HL-60 (cell line): ENCODE measurements around the gene CPLX3.

Experiments
- DNase-seq, 2 experiments: peaks; one replicate each; pipeline ENCODE4 v3.0.0-alpha.2; 2010 to 2020; ENCODE audit warnings: low read depth in 1 of 2, low spot score in 1 of 2
- H3K27ac ChIP-seq: fragments of 250-450 bp; sonication (Bioruptor Pico); replicated peaks from 2 replicates; pipeline ENCODE4 v1.5.1; 2020; ENCODE audit warnings: mild to moderate bottlenecking, moderate library complexity
- H3K27me3 ChIP-seq: fragments of 250-450 bp; sonication (Bioruptor Pico); 2 replicates; pipeline ENCODE4 v1.5.1; 2021; ENCODE audit warnings: mild to moderate bottlenecking, moderate library complexity; ENCODE audit not compliant: insufficient read depth, poor library complexity, severe bottlenecking
- H3K4me3 ChIP-seq: replicated peaks from 2 replicates; pipeline ENCODE4 v1.5.1; 2011; ENCODE audit warnings: mild to moderate bottlenecking, control low read depth, low read length; ENCODE audit not compliant: insufficient read depth
- CTCF ChIP-seq: IDR thresholded peaks from one replicate; pipeline ENCODE4 v1.5.1; 2011; ENCODE audit warnings: low read length, control low read depth, inconsistent platforms; ENCODE audit not compliant: insufficient read depth
- GABPA ChIP-seq: IDR thresholded peaks from 2 replicates; pipeline ENCODE4 v1.6.1; 2012; ENCODE audit warnings: low read depth
- POLR2AphosphoS5 ChIP-seq: IDR thresholded peaks from 2 replicates; pipeline ENCODE4 v1.6.1; 2012; ENCODE audit warnings: low read depth
- REST ChIP-seq: IDR thresholded peaks from 2 replicates; pipeline ENCODE4 v1.6.1; 2012; ENCODE audit warnings: low read depth; ENCODE audit not compliant: insufficient replicate concordance
- SPI1 ChIP-seq: IDR thresholded peaks from 2 replicates; pipeline ENCODE4 v1.6.1; 2012; ENCODE audit warnings: low read depth, mild to moderate bottlenecking, borderline replicate concordance

CPLX3 gene

DNA sequence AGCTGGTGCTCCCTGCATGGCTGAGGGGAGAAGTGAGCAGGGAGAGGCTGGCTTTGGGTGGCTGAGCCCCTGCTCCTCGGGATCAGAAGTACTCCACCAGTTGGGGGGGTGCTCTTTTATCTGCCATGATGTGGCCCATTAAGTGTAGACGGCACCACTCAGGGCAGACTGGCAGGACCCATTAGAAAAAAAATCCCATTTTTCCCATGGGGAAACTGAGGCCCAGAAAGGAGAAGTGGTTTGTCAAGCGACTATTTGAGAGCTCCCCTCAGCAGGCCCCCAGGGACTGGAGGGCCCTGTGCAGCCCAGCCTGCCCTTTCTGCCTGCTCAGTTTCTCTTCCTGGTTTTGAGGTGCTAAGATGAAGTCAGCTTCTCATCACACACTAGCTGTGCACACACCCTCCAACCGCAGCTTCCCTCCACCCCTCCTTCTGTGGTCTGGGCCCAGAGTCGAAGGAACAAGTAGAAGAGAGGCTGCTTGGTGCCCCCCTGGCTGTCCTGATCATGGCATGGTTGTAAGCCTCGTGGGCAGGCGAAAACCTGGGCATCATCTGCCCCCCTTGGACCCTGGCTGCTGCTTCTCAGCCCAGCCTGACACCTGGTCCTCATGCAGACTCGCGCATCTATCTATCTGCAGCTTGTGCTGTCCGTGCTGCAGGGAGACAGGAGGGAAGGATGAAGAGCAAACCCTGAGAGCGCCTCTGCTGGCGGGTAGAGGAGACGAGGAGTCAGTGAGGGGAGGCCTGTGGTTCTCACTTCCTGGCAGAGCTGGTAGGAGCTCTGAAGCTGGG lies 39.0 kb upstream of the CPLX3 start:
- H3K27me3 ChIP-seq: no peaks in the 10 kb centered on the region
- peak; percentile 89 to 99 for DNase-seq
- peak overlapping the region; percentile 91 for H3K27ac ChIP-seq
- H3K4me3 ChIP-seq: peak overlapping the region; percentile 19
- TF ChIP-seq SPI1: peak; percentile 92
- TF ChIP-seq CTCF: peak; percentile 81
- TF ChIP-seq REST: no peak
- no peak for TF ChIP-seq GABPA
- TF ChIP-seq POLR2AphosphoS5: peak; percentile 17; the same call in 1 of the 2 replicates

DNA sequence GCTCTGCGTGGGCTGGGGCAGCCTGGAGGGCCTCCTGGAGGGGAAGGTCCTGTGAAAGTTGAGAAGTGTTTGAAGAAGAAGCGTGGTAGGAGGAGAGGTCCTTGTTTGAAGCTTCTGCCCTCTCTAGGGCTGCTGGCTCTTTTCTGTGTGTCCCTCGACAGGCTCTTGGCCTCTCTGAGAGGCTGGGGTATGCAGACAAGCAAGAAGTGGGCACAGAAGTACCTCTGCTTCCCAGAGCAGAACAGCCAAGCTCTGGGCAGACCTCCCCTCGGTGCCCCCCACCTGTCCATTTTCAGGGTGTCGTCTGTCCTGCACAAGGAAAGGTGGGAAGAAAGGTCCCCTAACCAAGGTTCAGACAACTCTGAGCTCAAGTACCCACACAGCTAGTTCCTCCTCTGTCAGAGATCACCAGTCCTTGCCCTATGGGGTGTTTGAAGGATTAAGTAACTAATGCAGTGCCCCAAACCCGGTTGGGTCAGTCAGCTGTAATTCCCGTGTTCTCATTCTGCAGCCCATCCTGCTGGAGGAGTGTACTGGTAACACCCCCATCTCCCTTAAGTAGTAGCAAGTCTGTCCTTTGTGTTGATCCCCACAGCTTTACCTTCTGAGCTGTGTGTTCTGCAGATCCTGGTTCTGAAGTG lies 38.3 kb upstream of the CPLX3 start:
- Histone ChIP-seq H3K27ac (peak overlapping the region; percentile 91), H3K27me3 (no peaks in the 10 kb centered on the region), H3K4me3 (peak overlapping the region; percentile 43; the same call in 1 of the 2 replicates)
- TF ChIP-seq GABPA: no peak
- no peak for TF ChIP-seq REST
- DNase-seq: peak; percentile 69 to 81

GRCh38 chr15:74788683-74789151 lies 37.7 kb upstream of the CPLX3 start:
- peak; percentile 52 for TF ChIP-seq POLR2AphosphoS5
- no peak for TF ChIP-seq CTCF
- peak; percentile 31 for TF ChIP-seq REST
- TF ChIP-seq GABPA: peak; percentile 57
- no peak for TF ChIP-seq SPI1
- peak in 1 of 2 experiments; percentile 67 for DNase-seq
- Histone ChIP-seq H3K27ac (peak overlapping the region; percentile 91), H3K4me3 (peak overlapping the region; percentile 43), H3K27me3 (no peaks in the 10 kb centered on the region)
